ENCODE measurements around the gene PTPRG.

The PTPRG gene

DNA sequence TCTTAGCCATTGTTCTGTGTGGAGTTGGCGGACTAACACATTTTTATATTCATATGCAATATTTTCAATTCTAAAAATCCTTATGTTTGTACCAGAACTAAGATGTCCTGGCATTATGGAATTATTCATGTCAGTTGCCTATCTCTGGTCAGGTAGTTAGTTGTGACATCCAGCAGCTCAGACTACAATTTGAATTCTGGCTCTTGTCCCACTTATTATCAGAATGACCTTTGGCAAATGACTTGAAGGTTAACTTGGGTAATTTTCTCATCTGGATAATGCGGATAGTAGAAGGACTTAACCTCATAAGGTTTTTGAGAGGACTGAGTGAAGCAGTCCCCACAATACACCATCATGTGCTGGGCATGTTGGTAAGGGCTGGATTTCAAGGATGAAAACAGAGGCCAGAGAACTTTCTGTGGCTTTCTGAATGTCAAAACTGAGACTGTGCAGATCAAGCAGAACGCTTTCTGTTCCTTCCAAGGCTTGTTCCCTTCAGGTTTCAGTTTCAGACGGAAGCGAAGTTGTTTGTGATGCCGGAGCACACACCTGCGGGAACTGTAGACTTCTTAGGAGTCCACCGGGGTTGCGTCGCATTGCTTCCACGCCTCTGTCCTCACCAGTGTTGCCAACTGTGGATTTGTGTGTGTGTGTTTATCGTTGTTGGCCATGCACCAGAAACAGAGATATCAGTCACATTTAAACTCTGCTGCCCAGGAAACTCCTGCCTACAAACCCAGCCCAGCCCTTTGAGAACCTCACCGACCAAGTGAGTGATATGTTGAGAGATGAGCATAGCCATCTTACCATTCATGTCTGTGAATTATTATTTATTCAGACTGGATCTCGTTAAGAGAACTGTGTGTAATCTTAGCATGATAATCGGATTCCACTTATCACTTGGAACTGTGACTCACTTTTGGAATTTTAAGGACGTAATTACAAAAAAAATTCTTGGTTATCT, 76.0 kb downstream of the PTPRG start:
- no peak for TF ChIP-seq NFIC (IDR thresholded peaks at IDR 0.05)
- no peak for TF ChIP-seq ZBTB7A (IDR thresholded peaks at IDR 0.05; ENCODE audit: low read depth)
- TF ChIP-seq CEBPB (IDR thresholded peaks at IDR 0.05): no peak
- TF ChIP-seq EP300 (IDR thresholded peaks at IDR 0.05; ENCODE audit: borderline replicate concordance): no peak
- no peak for TF ChIP-seq TEAD4 (IDR thresholded peaks at IDR 0.05)
- TF ChIP-seq RAD21 (IDR thresholded peaks at IDR 0.05; ENCODE audit: low read depth): no peak
- no peak for TF ChIP-seq FOXM1 (IDR thresholded peaks at IDR 0.05; ENCODE audit: borderline replicate concordance, low read depth)
- TF ChIP-seq TCF12 (IDR thresholded peaks at IDR 0.05; ENCODE audit: low read depth): no peak
- no peak for TF ChIP-seq EGR1 (IDR thresholded peaks at IDR 0.05)
- TF ChIP-seq YY1 (IDR thresholded peaks at IDR 0.05; ENCODE audit: low read depth): no peak
- TF ChIP-seq, protein P1, sequence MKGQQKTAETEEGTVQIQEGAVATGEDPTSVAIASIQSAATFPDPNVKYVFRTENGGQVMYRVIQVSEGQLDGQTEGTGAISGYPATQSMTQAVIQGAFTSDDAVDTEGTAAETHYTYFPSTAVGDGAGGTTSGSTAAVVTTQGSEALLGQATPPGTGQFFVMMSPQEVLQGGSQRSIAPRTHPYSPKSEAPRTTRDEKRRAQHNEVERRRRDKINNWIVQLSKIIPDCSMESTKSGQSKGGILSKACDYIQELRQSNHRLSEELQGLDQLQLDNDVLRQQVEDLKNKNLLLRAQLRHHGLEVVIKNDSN (IDR thresholded peaks at IDR 0.05): no peak
- TF ChIP-seq TAF1 (IDR thresholded peaks at IDR 0.05; ENCODE audit: low read depth): no peak
- TF ChIP-seq, protein P2, sequence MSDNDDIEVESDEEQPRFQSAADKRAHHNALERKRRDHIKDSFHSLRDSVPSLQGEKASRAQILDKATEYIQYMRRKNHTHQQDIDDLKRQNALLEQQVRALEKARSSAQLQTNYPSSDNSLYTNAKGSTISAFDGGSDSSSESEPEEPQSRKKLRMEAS (IDR thresholded peaks at IDR 0.05): no peak
- TF ChIP-seq, protein P3, sequence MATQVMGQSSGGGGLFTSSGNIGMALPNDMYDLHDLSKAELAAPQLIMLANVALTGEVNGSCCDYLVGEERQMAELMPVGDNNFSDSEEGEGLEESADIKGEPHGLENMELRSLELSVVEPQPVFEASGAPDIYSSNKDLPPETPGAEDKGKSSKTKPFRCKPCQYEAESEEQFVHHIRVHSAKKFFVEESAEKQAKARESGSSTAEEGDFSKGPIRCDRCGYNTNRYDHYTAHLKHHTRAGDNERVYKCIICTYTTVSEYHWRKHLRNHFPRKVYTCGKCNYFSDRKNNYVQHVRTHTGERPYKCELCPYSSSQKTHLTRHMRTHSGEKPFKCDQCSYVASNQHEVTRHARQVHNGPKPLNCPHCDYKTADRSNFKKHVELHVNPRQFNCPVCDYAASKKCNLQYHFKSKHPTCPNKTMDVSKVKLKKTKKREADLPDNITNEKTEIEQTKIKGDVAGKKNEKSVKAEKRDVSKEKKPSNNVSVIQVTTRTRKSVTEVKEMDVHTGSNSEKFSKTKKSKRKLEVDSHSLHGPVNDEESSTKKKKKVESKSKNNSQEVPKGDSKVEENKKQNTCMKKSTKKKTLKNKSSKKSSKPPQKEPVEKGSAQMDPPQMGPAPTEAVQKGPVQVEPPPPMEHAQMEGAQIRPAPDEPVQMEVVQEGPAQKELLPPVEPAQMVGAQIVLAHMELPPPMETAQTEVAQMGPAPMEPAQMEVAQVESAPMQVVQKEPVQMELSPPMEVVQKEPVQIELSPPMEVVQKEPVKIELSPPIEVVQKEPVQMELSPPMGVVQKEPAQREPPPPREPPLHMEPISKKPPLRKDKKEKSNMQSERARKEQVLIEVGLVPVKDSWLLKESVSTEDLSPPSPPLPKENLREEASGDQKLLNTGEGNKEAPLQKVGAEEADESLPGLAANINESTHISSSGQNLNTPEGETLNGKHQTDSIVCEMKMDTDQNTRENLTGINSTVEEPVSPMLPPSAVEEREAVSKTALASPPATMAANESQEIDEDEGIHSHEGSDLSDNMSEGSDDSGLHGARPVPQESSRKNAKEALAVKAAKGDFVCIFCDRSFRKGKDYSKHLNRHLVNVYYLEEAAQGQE (IDR thresholded peaks at IDR 0.05; ENCODE audit: low read depth): no peak
- TF ChIP-seq CREB1 (IDR thresholded peaks at IDR 0.05; ENCODE audit: low read depth): no peak

DNA sequence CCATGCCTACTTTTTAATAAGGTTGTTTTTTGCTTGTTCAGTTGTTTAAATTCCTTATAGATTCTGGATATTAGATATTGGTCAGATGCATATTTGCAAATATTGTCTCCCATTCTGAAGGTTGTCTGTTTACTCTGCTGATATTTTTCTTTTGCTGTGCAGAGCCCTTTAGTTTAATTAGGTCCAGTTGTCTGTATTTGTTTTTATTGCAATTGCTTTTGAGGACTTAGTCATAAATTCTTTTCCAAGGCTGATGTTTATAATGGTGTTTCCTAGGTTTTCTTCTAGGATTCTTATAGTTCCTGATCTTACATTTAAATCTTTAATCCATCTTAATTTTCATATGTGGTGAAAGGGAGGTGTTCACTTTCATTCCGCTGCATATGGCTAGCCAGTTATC, 77.4 kb downstream of the PTPRG start:
- TF ChIP-seq TAF1 (IDR thresholded peaks at IDR 0.05; ENCODE audit: low read depth) (no peak), FOXM1 (IDR thresholded peaks at IDR 0.05; ENCODE audit: borderline replicate concordance, low read depth) (no peak), CEBPB (IDR thresholded peaks at IDR 0.05) (no peak), EP300 (IDR thresholded peaks at IDR 0.05; ENCODE audit: borderline replicate concordance) (no peak), ZBTB7A (IDR thresholded peaks at IDR 0.05; ENCODE audit: low read depth) (no peak), TEAD4 (IDR thresholded peaks at IDR 0.05) (no peak), TCF12 (IDR thresholded peaks at IDR 0.05; ENCODE audit: low read depth) (no peak), NFIC (IDR thresholded peaks at IDR 0.05) (no peak), EGR1 (IDR thresholded peaks at IDR 0.05) (no peak), YY1 (IDR thresholded peaks at IDR 0.05; ENCODE audit: low read depth) (no peak), CREB1 (IDR thresholded peaks at IDR 0.05; ENCODE audit: low read depth) (no peak)
- TF ChIP-seq, protein P3 (IDR thresholded peaks at IDR 0.05; ENCODE audit: low read depth): no peak
- TF ChIP-seq, protein P1 (IDR thresholded peaks at IDR 0.05): no peak

DNA sequence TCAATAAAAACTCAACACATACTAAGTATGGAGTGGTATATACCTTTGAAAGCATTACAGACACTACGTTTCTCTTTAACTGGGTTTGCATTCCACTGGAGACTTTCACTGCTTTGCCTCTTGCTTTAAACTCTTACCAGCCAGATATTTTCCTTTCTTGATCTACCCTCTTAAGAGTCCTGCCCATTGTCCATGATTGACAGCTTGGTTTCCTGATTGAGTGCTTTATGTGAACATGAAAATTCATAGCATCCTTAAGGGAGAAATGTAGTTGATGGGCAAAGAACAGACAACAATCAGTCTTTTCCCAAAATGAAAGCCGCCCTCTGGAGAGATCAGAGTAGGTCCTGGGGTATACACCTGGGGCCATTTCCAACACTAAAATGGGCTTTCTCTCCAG, 78.6 kb downstream of the PTPRG start:
- TF ChIP-seq CREB1 (IDR thresholded peaks at IDR 0.05; ENCODE audit: low read depth): no peak

DNA sequence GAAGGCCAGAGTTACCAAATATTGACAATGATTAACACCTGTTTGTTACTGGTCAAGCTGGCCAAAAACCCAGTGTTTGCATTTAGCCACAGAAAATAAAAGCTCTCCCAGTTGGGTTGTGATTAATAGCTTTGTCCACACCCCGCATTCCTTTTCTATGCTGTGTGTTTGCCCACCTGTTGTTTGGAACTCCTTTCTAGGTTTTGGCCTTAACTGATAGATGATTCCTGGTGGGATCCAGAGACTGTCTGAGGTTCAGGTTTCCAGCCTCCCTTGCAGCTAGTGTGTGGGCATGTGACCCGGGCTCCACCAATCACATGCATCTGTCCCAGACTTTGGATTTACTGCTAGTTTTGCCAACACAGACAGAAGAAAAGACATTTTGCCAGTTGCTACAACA, 83.8 kb downstream of the PTPRG start:
- TF ChIP-seq TEAD4 (IDR thresholded peaks at IDR 0.05) (0 out of 2 replicates have a peak, but pooled peaks have one; percentile 28), EGR1 (IDR thresholded peaks at IDR 0.05) (no peak), FOXM1 (IDR thresholded peaks at IDR 0.05; ENCODE audit: borderline replicate concordance, low read depth) (no peak), TCF12 (IDR thresholded peaks at IDR 0.05; ENCODE audit: low read depth) (peak; percentile 69)
- TF ChIP-seq, protein P1 (IDR thresholded peaks at IDR 0.05): peak; percentile 87

DNA sequence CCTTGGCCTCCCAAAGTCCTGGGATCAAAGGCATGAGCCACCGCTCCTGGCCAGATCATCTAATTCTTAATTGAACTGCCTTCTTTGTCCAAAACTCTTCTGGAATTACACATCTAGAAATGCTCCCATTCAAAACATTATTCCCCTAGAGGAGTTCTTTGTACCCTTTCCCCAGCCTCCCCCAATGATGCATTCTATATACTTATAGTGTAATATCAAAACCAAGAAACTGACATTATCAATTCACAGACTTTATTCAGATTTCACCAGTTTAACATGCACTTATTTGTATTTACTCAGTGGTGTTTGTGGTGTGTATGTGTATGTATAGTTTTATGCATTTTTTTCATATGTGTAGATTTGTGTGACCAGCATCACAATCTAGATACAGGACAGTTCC, 85.0 kb downstream of the PTPRG start:
- TF ChIP-seq, protein P1 (IDR thresholded peaks at IDR 0.05): no peak
- TF ChIP-seq CEBPB (IDR thresholded peaks at IDR 0.05) (no peak), FOXM1 (IDR thresholded peaks at IDR 0.05; ENCODE audit: borderline replicate concordance, low read depth) (no peak), EP300 (IDR thresholded peaks at IDR 0.05; ENCODE audit: borderline replicate concordance) (no peak), TCF12 (IDR thresholded peaks at IDR 0.05; ENCODE audit: low read depth) (no peak), RAD21 (IDR thresholded peaks at IDR 0.05; ENCODE audit: low read depth) (no peak), NFIC (IDR thresholded peaks at IDR 0.05) (no peak), CREB1 (IDR thresholded peaks at IDR 0.05; ENCODE audit: low read depth) (no peak), TAF1 (IDR thresholded peaks at IDR 0.05; ENCODE audit: low read depth) (no peak), EGR1 (IDR thresholded peaks at IDR 0.05) (no peak), YY1 (IDR thresholded peaks at IDR 0.05; ENCODE audit: low read depth) (no peak)
- TF ChIP-seq, protein P2 (IDR thresholded peaks at IDR 0.05): no peak
